ENCODE measurements around the gene SLC7A8.

SLC7A8 gene

GRCh38 chr14:23182372-23183157 is 895 bp downstream of the SLC7A8 start:
- peak; percentile 39 for DNase-seq

DNA sequence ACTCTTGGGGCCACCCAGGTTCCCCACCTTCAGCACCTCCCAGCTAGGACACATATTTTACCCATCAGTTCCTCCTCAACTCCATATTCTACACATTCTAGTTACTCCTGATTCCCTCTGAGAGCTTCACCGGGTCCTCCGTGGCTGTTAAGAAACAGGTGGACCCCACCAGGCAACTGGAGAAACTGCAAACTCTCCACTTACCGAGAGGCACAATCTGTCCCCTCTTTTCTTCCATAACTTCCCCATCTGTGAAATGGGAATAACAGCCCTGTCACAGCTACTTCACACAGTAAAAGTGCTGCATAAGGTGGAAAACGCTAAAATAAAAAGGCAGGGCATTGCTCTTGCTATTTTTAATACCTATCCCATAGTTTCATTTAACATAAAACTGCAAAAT is 1.5 kb downstream of the SLC7A8 start:
- DNase-seq: no peak

- no peak for DNase-seq
Observed at GRCh38 chr14:23181453-23181852, 2.0 kb downstream of the SLC7A8 start.

- DNase-seq: no peak
Observed at GRCh38 chr14:23177181-23177580, 6.3 kb downstream of the SLC7A8 start.

- DNase-seq: no peak
Observed at GRCh38 chr14:23175823-23176222, 7.6 kb downstream of the SLC7A8 start.

DNA sequence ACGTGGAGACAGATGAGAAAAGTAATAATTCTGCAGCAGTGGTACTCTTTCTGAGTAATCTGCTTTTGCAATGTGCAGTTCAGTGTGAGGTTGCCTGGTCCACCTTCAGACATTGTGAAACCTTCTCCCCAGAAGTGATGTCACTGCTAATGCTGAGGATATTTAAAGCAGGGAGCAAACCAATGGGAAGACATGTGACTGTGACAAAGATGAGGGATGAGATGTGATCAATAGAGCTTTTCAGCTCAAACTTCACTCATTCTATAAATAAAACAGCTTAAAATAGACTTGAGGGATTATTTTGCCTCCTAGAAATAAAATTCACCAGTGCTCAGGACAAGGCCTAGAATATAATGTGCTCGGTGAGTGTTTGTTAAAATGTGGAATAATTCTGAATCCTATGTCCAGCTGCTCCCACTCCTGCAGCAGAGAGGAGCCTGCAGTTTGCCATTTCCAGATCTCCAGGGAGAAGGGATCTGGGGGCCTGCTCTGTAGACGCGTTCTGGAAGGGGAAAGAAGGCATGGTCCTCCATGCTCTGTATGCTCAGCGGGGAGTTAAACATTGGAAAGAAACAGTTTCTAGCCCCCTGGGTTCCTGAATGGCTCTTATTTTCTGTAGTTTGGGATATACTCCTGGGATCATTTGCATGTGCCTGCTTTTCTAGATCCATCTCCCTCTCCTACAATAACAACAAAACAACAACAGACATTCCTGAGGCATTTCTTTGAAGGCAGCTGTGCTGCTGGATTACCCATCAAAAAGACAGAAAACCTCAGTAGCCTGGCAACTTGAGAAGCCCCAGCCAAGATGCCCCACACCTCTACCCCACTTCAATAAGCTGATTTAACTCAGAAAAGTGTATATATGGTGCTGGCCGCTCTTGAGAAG is 8.9 kb downstream of the SLC7A8 start:
- DNase-seq: no peak

- DNase-seq: no peak
Observed at GRCh38 chr14:23173796-23174195, 9.7 kb downstream of the SLC7A8 start.

- DNase-seq: no peak
Observed at GRCh38 chr14:23173031-23173430, 10.4 kb downstream of the SLC7A8 start.

DNA sequence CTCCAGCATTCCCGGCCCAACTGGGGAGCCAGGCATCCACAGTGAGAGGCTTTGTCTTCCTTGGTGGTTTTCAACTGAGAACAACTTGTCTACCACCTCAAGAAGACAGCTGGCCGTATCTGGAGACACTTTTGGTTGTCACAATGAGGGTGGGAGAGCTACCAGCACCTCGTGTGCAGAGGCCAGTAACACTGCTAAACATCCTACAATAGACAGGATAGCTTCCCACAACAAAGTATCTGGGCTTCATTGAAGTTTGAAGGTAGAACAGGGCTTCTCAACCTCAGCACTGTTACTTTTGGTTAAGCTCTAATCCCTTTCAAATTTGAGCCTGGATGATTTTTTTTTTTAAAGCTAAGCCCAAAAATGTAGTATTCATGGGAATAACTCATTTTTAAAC is 10.9 kb downstream of the SLC7A8 start:
- DNase-seq: no peak

DNA sequence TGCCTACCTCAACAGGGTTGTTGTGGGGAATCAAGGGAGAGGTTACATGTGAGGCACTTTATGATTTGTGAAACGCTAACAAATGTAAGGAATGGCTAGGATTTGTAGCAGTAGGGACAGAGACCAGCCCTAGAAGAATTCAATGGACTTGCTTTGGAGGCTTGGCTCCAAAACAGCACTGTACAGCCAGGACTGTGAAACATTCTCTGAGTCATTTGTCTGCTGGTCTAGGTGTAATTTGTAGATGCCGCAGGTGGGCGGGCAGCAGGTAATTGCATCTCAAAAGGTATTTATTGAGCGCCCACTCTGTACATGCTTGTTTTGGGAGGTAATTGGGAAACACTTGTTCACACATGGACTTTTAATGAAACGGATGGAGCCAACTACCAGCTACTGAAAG is 11.4 kb downstream of the SLC7A8 start:
- no peak for DNase-seq

DNA sequence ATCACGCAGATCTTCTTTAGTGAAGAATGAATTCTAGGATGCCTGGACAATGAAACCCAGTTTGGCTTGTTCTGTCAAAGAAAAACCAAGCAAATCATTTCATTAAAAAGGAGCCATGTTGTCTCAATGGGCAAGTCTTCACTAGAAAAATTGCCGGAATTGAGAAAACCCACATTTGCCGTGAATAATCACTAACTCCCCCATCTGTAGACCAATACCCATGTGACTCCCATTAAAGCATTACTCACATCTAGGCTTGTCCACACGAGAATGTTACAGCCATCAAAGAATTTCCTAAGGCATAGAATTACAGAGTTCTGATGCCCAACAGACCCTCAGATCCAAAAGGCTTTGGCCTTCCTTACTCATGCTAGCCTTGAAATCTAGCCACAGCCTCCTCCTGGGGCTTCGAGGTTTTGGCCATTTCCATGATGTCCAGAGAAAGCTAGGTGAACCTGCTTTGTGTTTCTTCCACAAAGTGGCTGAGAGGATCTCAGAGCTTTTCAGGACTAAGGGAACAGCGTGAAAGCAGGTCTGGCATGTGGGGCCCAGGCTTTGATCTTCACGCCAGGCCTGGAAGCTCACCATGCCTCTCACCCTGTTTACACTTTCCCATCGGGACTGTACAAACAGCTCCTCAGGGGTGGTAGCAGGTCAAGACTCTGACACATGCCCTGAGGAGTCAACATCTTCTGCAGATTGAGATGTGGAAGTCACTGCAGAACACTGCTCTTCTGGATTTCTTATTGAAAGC is 12.1 kb downstream of the SLC7A8 start:
- DNase-seq: no peak

- no peak for DNase-seq
Observed at GRCh38 chr14:23169622-23170021, 13.8 kb downstream of the SLC7A8 start.

DNA sequence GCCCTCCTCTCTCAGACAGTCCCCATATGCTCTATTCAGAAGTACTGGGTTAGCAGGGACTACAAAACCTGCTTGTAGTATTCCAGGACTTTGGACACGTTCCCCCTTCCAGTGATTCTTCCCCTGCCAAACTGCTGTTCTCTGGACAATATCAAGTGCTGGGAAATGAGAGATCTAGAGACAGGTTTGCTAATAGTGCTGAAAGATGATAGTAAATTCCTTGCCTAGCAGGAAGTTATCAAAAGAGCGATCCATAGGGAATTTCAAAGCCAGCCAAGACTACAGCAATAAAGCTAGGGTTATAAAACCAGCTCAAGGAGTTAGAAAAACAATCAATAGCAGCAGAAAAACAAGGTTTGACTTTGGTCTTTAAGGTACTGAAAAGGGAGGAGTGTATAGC is 15.2 kb downstream of the SLC7A8 start:
- DNase-seq: no peak

DNA sequence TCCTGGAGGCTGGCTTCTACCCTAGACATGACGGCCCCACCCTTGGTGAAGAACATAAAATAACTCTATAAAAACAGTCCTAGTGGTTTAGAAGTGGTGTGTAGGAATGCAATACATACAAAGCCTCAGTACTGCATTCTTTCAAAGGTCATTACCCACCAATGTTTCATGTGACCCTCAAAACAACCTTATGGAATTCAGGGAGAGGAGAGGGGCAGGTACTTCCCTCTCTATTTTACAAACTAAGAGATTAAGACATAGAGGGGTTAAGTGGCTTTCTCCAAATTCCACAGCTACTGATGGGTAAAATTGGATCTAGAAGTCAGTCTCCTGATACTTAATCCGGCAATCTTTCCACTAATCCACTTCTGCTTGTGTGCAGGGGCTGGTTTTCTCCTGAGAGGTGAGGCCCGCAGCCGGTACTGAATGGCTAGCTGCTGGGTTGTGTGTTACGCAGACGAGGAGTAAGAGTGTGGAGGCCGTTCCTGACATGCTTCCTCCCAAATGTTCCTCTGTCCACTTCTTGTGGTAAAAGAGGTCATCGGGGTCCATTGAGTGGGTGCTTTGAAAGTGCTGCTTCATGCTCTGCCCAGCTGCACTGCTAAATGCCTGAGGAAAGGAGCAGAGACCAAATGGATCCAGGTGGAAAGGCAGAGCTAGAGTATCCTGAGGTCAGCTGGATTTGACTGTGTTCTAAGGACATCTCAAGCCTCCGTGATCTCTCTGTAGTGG is 16.2 kb downstream of the SLC7A8 start:
- DNase-seq: no peak

- DNase-seq: no peak
Observed at GRCh38 chr14:23164949-23165348, 18.5 kb downstream of the SLC7A8 start.

DNA sequence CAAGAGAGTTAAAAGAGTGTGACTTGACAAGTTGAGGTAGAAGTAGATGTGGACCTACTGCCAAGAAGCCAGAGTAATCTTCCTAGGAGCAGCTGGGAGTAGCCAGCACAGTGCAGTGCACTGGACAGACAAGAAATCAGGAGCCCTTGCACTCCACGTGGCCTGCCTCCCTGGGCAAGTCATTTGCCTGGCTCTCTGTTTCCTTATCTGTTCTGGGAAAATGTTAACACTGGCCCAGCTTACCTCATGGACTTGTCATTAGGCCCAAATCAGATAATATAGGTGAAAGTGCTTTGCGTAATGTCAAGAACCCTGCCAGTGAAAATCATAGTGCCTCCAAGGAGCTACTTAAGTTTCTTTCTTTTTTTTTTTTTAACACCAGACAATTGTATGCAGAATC is 19.2 kb downstream of the SLC7A8 start:
- DNase-seq: no peak

DNA sequence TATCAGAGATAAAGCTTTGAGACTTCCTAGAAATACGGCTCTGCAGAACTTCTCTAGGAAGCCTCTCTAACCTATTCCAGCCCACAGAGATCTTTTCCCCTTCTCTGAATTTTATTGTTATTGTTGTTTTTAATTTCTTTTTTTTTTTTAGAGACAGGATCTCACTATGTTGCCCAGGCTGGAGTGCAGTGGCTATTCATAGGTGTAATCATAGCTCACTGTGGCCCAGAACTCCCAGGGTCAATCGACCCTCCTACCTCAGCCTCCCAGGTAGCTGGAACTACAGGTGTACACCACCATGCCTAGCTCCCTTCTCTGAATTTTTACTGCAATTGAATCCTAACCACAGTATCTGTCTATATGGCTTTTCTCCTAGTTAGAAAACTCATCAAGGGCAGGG is 19.6 kb downstream of the SLC7A8 start:
- no peak for DNase-seq

- DNase-seq: no peak
Observed at GRCh38 chr14:23162800-23163199, 20.7 kb downstream of the SLC7A8 start.

DNA sequence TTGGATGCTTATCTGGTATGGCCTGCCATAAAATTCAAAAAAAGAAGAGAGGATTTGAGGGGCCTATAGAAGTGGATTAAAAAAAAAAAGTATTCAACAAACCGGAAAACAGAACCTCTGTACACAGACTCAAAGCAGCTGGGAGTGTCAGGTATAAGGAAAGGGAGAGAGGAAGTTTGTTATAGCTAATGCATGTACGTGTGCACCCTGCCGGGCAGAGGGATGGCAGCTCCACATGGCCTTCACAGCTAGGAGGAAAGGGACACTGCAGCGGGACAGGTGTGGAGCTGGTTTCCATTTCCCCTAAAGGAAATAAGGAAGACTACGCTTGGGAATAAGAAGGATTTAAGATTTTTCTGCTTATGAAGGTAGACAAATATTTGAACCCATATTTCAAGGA is 21.5 kb downstream of the SLC7A8 start:
- DNase-seq: no peak

- no peak for DNase-seq
Observed at GRCh38 chr14:23160924-23161522, 22.4 kb downstream of the SLC7A8 start.

DNA sequence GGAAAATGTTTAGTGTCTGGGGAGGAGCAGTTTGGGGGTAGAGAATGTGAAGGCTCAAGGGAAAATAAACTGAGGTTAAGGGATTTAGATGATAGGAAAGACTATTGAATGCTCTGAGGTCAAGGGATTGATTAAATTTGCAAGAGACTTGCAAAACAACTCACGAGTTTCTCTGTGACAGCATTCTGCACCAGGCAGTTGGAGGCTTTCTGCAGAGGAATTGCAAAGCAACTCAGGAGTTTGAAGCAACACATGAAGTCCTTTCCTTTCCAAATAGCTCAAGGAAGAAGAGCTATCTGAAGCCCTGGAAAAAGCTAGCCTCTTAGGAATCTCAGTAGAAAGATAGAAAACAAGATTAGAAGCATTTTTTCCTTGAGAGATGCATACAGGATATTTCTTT is 23.9 kb downstream of the SLC7A8 start:
- DNase-seq: no peak

DNA sequence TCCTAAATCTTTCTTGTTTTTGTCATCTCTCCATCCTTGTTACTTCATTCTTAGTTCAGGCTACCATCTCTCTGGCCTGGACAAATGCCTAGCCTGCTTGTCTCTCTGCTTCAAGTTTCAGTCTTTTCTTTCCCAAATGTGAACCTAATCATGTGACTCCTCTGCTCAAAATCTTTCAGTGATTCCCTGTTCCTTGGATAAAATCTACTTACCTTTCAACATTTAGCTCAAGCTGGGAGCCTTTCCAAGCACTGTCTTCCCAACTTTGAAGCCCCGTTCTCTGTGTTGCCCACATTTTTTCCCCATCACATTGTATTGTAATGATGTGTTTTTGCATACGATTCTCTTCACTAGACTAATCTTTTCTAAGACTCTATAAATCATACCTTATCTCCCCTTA is 24.7 kb downstream of the SLC7A8 start:
- no peak for DNase-seq
